ENCODE results near the gene TFPI2.

GRCh38 chr7:93856323-93856722 is 34.2 kb downstream of the TFPI2 start:
- TF ChIP-seq MXI1 (IDR thresholded peaks at IDR 0.05; ENCODE audit: borderline replicate concordance, low read depth, low read length) (no peak), POLR2A (IDR thresholded peaks at IDR 0.05; ENCODE audit: low read depth, low read length) (no peak), CTCF (conservative IDR thresholded peaks at IDR 0.05; ENCODE audit: low read depth, low read length) (no peak), RCOR1 (IDR thresholded peaks at IDR 0.05; ENCODE audit: insufficient replicate concordance, low read length) (no peak), BHLHE40 (IDR thresholded peaks at IDR 0.05; ENCODE audit: low read depth, low read length) (no peak), MAFK (IDR thresholded peaks at IDR 0.05; ENCODE audit: low read depth, low read length) (no peak), RFX5 (IDR thresholded peaks at IDR 0.05; ENCODE audit: low read depth, low read length) (no peak), ELK1 (IDR thresholded peaks at IDR 0.05; ENCODE audit: borderline replicate concordance, low read depth, low read length) (no peak), MAZ (IDR thresholded peaks at IDR 0.05; ENCODE audit: borderline replicate concordance, low read depth, low read length) (no peak), CEBPB (IDR thresholded peaks at IDR 0.05; ENCODE audit: low read depth, low read length) (no peak), SMC3 (IDR thresholded peaks at IDR 0.05; ENCODE audit: low read depth, low read length) (no peak), CHD1 (IDR thresholded peaks at IDR 0.05; ENCODE audit: low read depth, low read length) (no peak), RAD21 (IDR thresholded peaks at IDR 0.05; ENCODE audit: low read length) (no peak)
- TF ChIP-seq, protein P1, sequence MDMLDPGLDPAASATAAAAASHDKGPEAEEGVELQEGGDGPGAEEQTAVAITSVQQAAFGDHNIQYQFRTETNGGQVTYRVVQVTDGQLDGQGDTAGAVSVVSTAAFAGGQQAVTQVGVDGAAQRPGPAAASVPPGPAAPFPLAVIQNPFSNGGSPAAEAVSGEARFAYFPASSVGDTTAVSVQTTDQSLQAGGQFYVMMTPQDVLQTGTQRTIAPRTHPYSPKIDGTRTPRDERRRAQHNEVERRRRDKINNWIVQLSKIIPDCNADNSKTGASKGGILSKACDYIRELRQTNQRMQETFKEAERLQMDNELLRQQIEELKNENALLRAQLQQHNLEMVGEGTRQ (IDR thresholded peaks at IDR 0.05; ENCODE audit: low read depth, low read length), result no peak
